Measurements from ENCODE around the gene RHBDL1.

RHBDL1 gene

DNA sequence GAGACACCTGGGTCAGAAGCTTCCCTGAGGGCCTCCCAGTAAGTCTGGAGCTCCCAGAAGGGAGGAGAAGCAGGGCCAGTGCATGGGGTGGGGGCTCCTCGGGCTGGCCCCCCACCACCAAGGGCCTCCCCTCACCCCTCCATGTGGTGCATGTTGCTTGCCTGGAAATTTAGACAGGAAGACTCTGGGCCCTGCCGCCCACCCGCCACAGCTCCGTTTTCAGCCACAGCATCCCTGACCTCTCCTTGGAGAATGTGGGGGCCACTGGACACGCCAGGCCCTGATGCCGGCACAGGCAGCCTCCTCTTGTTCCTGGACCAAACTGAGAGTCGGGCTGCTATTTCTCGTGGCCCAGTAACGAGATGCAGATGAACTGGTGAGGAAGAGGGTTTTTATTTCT lies 36.6 kb upstream of the RHBDL1 start:
- Histone ChIP-seq H3K36me3 (ENCODE audit: insufficient read depth, low read length) (peaks cover 5% of the 10 kb centered on the region), H3K9me3 (replicated peaks; ENCODE audit: low read length) (no peaks in the 10 kb centered on the region), H3K4me3 (ENCODE audit: low read length) (no peak overlapping the region), H3K27me3 (ENCODE audit: control insufficient read depth, insufficient read depth, low read length) (no peaks in the 10 kb centered on the region), H3K4me2 (ENCODE audit: low read length) (no peak overlapping the region), H3K4me1 (ENCODE audit: control insufficient read depth, insufficient read depth, low read length) (peaks cover 27% of the 10 kb centered on the region), H3K9ac (ENCODE audit: low read depth, low read length) (no peak overlapping the region)

DNA sequence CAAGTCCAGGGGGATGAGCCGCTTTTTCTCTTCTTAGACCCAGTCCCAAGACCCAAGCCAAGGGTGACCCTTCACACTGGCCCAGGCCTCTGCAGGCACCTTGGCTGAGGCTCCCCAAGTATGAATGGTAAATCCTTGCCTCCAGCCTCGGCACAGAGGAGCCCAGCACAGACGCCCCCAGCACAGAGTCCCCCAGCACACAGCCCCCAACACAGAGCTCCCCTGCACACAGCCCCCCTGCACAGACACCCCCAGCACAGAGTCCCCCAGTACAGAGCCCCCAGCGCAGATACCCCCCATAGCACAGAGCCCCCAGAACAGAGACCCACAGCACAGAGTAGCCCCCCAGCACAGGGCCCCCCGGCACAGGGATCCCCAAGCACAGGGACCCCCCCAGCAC lies 34.9 kb upstream of the RHBDL1 start:
- H3K4me3 ChIP-seq (ENCODE audit: low read length) = no peak overlapping the region
- peak overlapping the region; percentile 82 for H3K9ac ChIP-seq (ENCODE audit: low read depth, low read length)
- H3K27me3 ChIP-seq (ENCODE audit: control insufficient read depth, insufficient read depth, low read length) = no peaks in the 10 kb centered on the region
- H3K4me1 ChIP-seq (ENCODE audit: control insufficient read depth, insufficient read depth, low read length) = peaks cover 23% of the 10 kb centered on the region
- no peaks in the 10 kb centered on the region for H3K36me3 ChIP-seq (ENCODE audit: insufficient read depth, low read length)
- no peak overlapping the region for H3K4me2 ChIP-seq (ENCODE audit: low read length)
- no peaks in the 10 kb centered on the region for H3K9me3 ChIP-seq (replicated peaks; ENCODE audit: low read length)

DNA sequence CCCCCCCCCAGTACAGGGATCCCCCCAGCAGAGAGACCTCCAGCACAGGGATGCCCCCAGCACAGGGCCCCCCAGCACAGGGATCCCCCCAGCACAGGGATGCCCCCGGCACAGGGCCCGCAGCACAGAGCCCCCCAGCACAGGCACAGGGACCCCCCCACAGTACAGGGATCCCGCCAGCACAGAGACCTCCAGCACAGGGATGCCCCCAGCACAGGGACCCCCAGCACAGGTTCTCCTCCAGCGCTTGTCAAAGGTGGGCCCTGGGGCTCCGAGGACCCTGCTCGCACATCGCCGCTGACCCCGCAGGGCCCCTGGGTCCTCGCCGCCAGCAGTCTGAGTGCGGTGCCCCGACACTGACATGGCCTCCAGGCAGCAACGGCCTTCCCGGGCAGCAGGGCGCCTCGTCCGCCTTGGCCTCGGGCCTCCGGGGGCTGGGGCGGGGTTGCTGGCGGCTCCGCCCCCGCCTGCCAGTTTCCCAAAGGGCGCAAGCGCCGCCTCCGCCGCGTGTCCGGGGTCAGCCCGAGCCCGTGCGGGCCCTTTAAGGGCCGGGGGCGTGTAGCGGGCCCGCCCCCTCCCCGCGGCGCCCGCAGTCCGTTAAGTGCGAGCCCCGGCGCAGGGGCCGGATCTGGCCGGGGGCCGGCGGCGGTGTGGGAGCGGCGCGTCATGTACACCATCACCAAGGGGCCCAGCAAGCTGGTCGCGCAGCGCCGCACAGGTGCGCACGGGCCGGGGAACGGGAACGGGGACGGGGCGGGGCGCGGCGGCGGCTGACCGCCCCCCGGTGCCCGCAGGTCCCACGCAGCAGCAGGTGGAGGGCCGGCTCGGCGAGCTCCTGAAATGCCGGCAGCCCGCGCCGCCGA lies 33.9 kb upstream of the RHBDL1 start, which contains the start of gene MCRIP2:
Gene MCRIP2 (plus strand): TSS at position 503 of the 863 bp plus-strand sequence. CDS start 164 bp downstream, at position 667.
- Histone ChIP-seq H3K27me3 (ENCODE audit: control insufficient read depth, insufficient read depth, low read length) (no peaks in the 10 kb centered on the region), H3K9ac (ENCODE audit: low read depth, low read length) (peak within 1 kb of the TSS; percentile 82), H3K36me3 (ENCODE audit: insufficient read depth, low read length) (no peaks in the 10 kb centered on the region), H3K9me3 (replicated peaks; ENCODE audit: low read length) (no peaks in the 10 kb centered on the region), H3K4me1 (ENCODE audit: control insufficient read depth, insufficient read depth, low read length) (peaks cover 23% of the 10 kb centered on the region), H3K4me3 (ENCODE audit: low read length) (peak within 1 kb of the TSS; percentile 79), H3K4me2 (ENCODE audit: low read length) (peak within 1 kb of the TSS; percentile 98)

DNA sequence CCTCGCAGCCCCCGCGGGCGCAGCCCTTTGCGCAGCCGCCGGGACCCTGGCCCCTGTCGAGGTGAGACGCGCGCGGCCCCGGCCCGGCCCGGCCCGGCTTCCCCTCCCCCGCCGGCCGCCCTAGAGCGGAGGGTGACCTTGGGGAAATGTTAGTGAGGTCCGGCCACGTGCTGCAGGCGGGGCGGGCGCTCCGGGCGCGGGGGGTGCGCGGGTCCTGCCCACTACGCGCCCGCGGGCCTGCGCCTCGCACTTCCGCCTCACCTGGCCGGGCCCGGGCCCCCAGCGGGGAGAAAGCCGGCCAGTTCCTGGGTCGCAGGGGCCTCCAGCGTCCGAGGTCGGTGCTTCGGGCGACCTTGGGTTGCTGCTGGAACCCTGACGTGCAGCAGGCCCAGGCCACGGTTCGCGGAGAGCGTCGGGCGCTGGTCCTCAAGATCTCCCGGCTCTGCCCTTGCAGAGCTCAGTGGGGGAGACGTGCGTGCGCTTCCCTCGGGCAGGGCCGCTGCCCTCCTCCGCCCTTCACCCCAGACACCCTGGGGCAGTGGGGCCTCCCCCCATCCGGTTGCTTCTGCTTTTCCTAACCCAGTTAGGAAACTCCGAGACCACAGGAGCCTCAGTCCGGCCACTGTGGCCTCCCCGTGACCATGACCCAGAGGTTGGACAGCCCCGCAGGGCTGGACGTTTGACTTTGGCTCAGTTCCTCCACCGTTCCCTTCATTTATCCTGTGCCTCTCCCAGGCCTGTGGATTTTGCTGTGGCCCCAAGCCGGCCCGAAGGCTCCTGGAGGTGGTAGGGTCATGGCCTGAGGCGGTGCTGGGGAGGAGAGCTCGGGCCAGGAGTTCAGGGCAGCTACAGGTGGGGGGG lies 33.1 kb upstream of the RHBDL1 start:
- H3K9ac ChIP-seq (ENCODE audit: low read depth, low read length) = peak overlapping the region; percentile 82

DNA sequence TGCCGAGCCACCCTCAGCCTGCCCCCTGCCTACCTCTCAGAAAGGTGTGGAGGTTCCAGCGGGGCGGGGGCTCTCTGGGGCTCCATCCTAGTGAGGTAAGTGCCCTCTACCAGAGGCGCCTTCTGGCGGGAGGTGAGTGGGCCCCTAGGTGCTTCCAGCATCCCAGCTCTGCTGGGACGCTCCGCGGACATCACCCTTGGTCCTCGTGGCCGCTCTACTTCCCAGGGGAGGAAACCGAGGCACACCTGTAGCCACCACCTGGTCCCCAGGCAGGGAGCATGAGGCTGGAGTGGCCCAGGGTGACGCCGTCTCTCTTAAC lies 32.5 kb upstream of the RHBDL1 start:
- Histone ChIP-seq H3K4me3 (ENCODE audit: low read length) (peak overlapping the region; percentile 79), H3K27me3 (ENCODE audit: control insufficient read depth, insufficient read depth, low read length) (no peaks in the 10 kb centered on the region), H3K4me1 (ENCODE audit: control insufficient read depth, insufficient read depth, low read length) (peaks cover 18% of the 10 kb centered on the region), H3K9me3 (replicated peaks; ENCODE audit: low read length) (no peaks in the 10 kb centered on the region), H3K9ac (ENCODE audit: low read depth, low read length) (peak overlapping the region; percentile 82), H3K4me2 (ENCODE audit: low read length) (peak overlapping the region; percentile 98), H3K36me3 (ENCODE audit: insufficient read depth, low read length) (no peaks in the 10 kb centered on the region)

More for the DNA sequence above, 33.1 kb upstream of the RHBDL1 start:
- peak overlapping the region; percentile 98 for H3K4me2 ChIP-seq (ENCODE audit: low read length)
- no peaks in the 10 kb centered on the region for H3K36me3 ChIP-seq (ENCODE audit: insufficient read depth, low read length)
- peaks cover 20% of the 10 kb centered on the region for H3K4me1 ChIP-seq (ENCODE audit: control insufficient read depth, insufficient read depth, low read length)
- H3K4me3 ChIP-seq (ENCODE audit: low read length) = peak overlapping the region; percentile 79
- H3K27me3 ChIP-seq (ENCODE audit: control insufficient read depth, insufficient read depth, low read length) = no peaks in the 10 kb centered on the region
- H3K9me3 ChIP-seq (replicated peaks; ENCODE audit: low read length) = no peaks in the 10 kb centered on the region

DNA sequence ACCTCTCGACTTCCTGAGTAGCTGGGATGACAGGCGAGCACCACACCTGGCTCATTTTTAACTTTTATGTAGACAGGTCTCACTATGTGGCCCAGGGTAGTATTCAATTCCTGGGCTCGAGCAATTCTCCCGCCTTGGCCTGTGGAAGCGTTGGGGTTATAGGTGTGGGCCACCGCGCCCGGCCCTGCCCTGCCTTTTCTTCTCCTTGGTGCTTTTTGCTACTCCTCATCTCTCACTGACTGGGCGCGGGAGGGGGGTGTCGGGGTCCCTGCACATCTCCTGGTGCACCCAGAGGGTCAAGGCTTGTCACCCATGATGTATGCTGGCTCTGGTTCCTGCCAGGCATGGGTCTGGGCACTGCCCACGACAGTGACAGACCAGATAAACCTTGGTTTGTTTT lies 30.9 kb upstream of the RHBDL1 start:
- no peaks in the 10 kb centered on the region for H3K9me3 ChIP-seq (replicated peaks; ENCODE audit: low read length)
- no peaks in the 10 kb centered on the region for H3K27me3 ChIP-seq (ENCODE audit: control insufficient read depth, insufficient read depth, low read length)
- H3K4me2 ChIP-seq (ENCODE audit: low read length) = no peak overlapping the region
- H3K9ac ChIP-seq (ENCODE audit: low read depth, low read length) = no peak overlapping the region
- no peaks in the 10 kb centered on the region for H3K36me3 ChIP-seq (ENCODE audit: insufficient read depth, low read length)
- no peak overlapping the region for H3K4me3 ChIP-seq (ENCODE audit: low read length)
- peaks cover 28% of the 10 kb centered on the region for H3K4me1 ChIP-seq (ENCODE audit: control insufficient read depth, insufficient read depth, low read length)

DNA sequence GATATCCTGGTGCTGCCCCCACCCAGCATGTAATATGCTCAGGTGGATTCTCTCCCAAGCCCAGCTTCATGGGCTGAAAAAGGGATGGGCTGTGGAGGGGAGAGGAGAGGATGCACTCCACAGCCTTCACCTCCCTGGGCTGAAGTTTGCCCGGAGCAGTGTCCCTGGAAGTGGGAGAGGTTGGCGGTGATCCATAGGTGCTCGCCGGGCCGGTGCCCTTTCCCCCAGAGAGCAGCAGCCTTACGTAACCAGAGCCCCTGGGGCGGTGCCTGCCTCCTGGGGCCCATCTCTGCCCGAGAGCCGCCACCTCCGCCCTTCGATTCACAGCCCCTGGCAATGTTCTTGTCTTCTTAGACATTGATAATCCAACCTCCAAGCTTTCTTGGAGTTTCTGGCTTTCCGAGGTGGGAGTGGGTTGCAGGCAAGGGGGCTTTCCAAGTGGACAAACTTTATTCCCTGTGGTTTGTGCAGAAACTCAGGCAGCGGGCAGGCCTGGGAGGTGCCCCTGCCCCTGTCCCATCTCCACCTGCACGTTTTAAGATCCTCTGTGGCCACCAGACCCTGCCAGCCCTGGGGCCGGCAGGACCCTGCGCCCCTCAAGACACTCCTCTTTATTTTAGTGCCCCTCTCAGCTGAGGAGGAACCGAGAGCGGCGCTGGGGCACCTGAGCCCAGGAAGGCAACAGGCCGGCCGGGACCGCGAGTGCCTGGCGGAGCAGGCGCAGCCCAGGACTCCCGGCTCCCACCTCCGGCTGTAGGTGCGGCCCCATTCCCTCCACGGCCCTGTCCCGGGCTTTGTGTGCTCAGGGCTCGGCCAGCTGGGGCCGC lies 29.4 kb upstream of the RHBDL1 start:
- H3K36me3 ChIP-seq (ENCODE audit: insufficient read depth, low read length) = no peaks in the 10 kb centered on the region
- no peak overlapping the region for H3K4me3 ChIP-seq (ENCODE audit: low read length)
- peaks cover 35% of the 10 kb centered on the region for H3K4me1 ChIP-seq (ENCODE audit: control insufficient read depth, insufficient read depth, low read length)
- no peak overlapping the region for H3K9ac ChIP-seq (ENCODE audit: low read depth, low read length)
- no peaks in the 10 kb centered on the region for H3K27me3 ChIP-seq (ENCODE audit: control insufficient read depth, insufficient read depth, low read length)
- H3K4me2 ChIP-seq (ENCODE audit: low read length) = no peak overlapping the region
- H3K9me3 ChIP-seq (replicated peaks; ENCODE audit: low read length) = no peaks in the 10 kb centered on the region

DNA sequence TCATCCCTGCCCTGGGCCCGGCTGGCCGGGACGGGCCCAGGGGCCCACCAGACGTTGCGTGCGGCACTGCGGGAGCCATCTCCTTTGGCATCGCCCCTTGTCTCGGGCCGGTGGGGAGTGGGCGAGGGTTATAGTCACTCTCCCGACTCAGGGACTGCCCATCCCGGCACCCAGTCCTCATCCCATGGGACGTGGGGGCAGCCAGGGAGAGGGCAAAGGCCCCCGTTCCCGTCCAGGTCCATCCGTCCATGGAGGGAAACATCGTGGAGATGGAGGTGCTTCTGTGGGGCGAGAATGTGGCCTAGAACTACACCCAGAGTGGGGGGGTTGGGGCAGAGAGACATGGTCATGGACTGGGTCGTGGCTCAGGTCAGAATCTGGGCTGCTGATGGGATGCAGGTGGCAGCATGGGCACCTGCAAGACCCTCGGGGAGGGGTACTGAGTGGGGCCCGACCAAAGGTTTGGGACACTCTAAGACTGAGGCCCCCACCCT lies 28.7 kb upstream of the RHBDL1 start:
- no peak overlapping the region for H3K9ac ChIP-seq (ENCODE audit: low read depth, low read length)
- peaks cover 29% of the 10 kb centered on the region for H3K4me1 ChIP-seq (ENCODE audit: control insufficient read depth, insufficient read depth, low read length)
- no peaks in the 10 kb centered on the region for H3K9me3 ChIP-seq (replicated peaks; ENCODE audit: low read length)

DNA sequence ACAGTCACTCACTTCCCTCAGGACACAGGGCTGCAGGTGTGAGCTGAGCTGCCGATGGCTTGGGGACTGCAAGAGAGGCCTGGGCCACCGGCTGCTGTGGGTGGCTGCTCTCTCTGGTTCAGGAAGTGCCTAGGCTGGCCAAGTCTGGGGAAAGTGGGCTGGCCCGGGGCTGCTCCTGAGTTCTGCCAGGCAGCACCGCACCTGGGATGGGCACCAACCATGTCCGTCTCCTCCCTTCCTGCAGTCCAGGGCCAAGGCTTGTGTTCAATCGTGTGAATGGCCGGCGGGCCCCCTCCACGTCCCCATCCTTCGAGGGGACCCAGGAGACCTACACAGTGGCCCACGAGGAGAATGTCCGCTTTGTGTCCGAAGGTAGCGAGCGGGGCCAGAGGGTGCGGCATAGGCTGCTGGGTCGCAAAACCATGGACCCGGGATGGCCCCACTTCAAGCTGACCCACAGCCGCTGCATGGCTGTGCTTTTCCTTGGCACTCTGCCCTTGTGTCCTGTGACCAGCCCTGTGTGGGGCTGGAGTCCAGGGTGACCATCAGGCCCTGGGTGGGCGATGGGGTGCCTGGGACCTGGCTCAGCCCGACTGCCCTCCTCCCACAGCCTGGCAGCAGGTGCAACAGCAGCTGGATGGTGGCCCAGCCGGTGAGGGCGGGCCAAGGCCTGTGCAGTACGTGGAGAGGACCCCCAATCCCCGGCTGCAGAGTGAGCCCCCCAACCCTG lies 28.1 kb upstream of the RHBDL1 start:
- H3K36me3 ChIP-seq (ENCODE audit: insufficient read depth, low read length) = no peaks in the 10 kb centered on the region
- H3K4me2 ChIP-seq (ENCODE audit: low read length) = no peak overlapping the region

More for the DNA sequence above, 28.7 kb upstream of the RHBDL1 start:
- no peak overlapping the region for H3K4me3 ChIP-seq (ENCODE audit: low read length)
- H3K27me3 ChIP-seq (ENCODE audit: control insufficient read depth, insufficient read depth, low read length) = no peaks in the 10 kb centered on the region
- no peak overlapping the region for H3K4me2 ChIP-seq (ENCODE audit: low read length)
- no peaks in the 10 kb centered on the region for H3K36me3 ChIP-seq (ENCODE audit: insufficient read depth, low read length)

DNA sequence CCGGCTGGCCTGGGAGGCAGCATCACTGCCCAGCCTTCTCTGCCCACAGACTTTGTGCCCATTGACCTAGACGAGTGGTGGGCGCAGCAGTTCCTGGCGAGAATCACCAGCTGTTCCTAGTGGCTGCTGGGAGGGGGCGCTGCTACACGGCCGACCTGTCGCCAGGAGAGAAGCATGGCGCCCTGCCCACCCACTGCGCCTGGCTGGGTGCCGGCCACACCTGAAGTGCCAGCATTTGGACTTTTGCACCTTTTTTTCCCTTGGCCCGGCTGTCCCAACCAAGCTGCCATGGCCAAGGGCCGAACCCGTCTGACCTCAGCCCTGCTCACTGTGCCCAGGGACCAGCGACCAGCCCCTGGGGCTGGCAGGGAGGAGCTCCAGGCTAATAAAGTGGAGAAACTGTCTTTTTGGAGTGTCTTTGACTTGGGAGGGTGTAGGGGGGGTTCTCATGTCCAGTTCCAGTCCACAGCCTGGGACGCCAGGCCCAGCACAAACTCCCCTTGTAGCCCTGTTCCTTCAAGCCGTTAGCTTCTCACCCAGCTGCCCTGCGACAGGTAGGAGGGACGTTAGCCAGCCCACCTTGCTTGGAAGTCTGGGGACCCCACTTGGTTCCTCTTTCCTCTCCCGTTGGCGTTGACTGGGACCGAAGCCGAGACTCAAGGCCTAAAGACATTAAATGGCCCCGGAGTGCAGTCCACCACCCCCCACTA lies 27.2 kb upstream of the RHBDL1 start:
- Histone ChIP-seq H3K9ac (ENCODE audit: low read depth, low read length) (peak overlapping the region; percentile 94), H3K9me3 (replicated peaks; ENCODE audit: low read length) (no peaks in the 10 kb centered on the region), H3K36me3 (ENCODE audit: insufficient read depth, low read length) (no peaks in the 10 kb centered on the region), H3K4me1 (ENCODE audit: control insufficient read depth, insufficient read depth, low read length) (peaks cover 21% of the 10 kb centered on the region), H3K27me3 (ENCODE audit: control insufficient read depth, insufficient read depth, low read length) (no peaks in the 10 kb centered on the region), H3K4me3 (ENCODE audit: low read length) (peak overlapping the region; percentile 77), H3K4me2 (ENCODE audit: low read length) (peak overlapping the region; percentile 95)

More for the DNA sequence above, 28.1 kb upstream of the RHBDL1 start:
- Histone ChIP-seq H3K9me3 (replicated peaks; ENCODE audit: low read length) (no peaks in the 10 kb centered on the region), H3K9ac (ENCODE audit: low read depth, low read length) (no peak overlapping the region), H3K27me3 (ENCODE audit: control insufficient read depth, insufficient read depth, low read length) (no peaks in the 10 kb centered on the region), H3K4me1 (ENCODE audit: control insufficient read depth, insufficient read depth, low read length) (peaks cover 28% of the 10 kb centered on the region), H3K4me3 (ENCODE audit: low read length) (no peak overlapping the region)

Data from skeletal muscle satellite cell (primary cell).